ENCODE measurements around the gene KCTD2. TPM values are rescaled to one million over a fixed set of nuclear protein-coding genes. Genes with fewer than 3 reads are reported as not detected.

KCTD2 gene
- total RNA-seq, 1 experiment from 2014 or later, result 34.9 TPM

- peak overlapping the region; percentile 60 for H3K27ac ChIP-seq (ENCODE audit: low read length)
- ATAC-seq, result no peak
Measured at GRCh38 chr17:75114552-75115314, 67.7 kb downstream of the KCTD2 start.

More at GRCh38 chr17:75114552-75115314, 67.7 kb downstream of the KCTD2 start:
- no TSS peak for BruUV-seq (replicated peaks)
- H3K4me3 ChIP-seq (ENCODE audit: low read depth in 2 of 2, low read length in 2 of 2), result peak overlapping the region; percentile 7 to 31; a peak in 3 of 4 replicates
- H3K9me3 ChIP-seq (ENCODE audit: control insufficient read depth, insufficient read depth, low read depth, low read length), result no peaks in the 10 kb centered on the region
- DNase-seq (ENCODE audit: low read depth, low spot score), result no peak
- H3K27me3 ChIP-seq (ENCODE audit: control insufficient read depth, insufficient read depth, low read length), result no peaks in the 10 kb centered on the region
- ChIA-PET CTCF (interaction anchor here (0.7 to 2.2 kb wide), 25 partner anchors 8 to 526 kb away, joined by 3 to 21 read pairs (median 5); partner anchors contain the start of genes NT5C, NUP85 and SLC16A5), POLR2A (interaction anchor here (0.5 kb wide), 1 partner anchor 185 kb away, joined by 6 read pairs; no protein-coding TSS in a partner anchor)
- intact Hi-C loops (cut with micrococcal nuclease; ENCODE audit: unreplicated experiment), result no loop called here
- H3K36me3 ChIP-seq (ENCODE audit: control insufficient read depth, insufficient read depth, low read length), result peaks cover 6% of the 10 kb centered on the region; the same call in 1 of the 2 replicates
- H3K4me1 ChIP-seq (ENCODE audit: control insufficient read depth, insufficient read depth, low read length), result peaks cover 19% of the 10 kb centered on the region
- TF ChIP-seq SIN3A (IDR thresholded peaks at IDR 0.05; ENCODE audit: borderline replicate concordance, insufficient read depth, low read depth, low read length) (no peak), POLR2AphosphoS5 (IDR thresholded peaks at IDR 0.05; ENCODE audit: low read depth, low read length) (no peak), TCF7L2 (IDR thresholded peaks at IDR 0.05; ENCODE audit: low read depth, low read length) (no peak), REST (IDR thresholded peaks at IDR 0.05; ENCODE audit: insufficient read depth in 1 of 2, low read depth in 2 of 2, low read length in 1 of 2) (no peak), CTCF (IDR thresholded peaks at IDR 0.05) (no peak)
- in situ Hi-C loops (cut with HindIII; ENCODE audit: low pct_unique_long_range_greater_than_20kb, low sequenced_read_pairs), result no loop called here

Other genes with a start within 250 kb of the KCTD2 start
- 0.10 TPM for gene GRIN2C, start 187.3 kb upstream of the KCTD2 start, total RNA-seq (2021; ENCODE audit: unreplicated experiment)
- 21.8 TPM for gene FDXR, start 174.2 kb upstream of the KCTD2 start, total RNA-seq (2021; ENCODE audit: unreplicated experiment)
- not detected for gene FADS6, start 153.6 kb upstream of the KCTD2 start, total RNA-seq (2021; ENCODE audit: unreplicated experiment)
- not detected for gene USH1G, start 124.0 kb upstream of the KCTD2 start, total RNA-seq (2021; ENCODE audit: unreplicated experiment)
- not detected for gene OTOP2, start 123.0 kb upstream of the KCTD2 start, total RNA-seq (2021; ENCODE audit: unreplicated experiment)
- not detected for gene OTOP3, start 111.3 kb upstream of the KCTD2 start, total RNA-seq (2021; ENCODE audit: unreplicated experiment)
- 10.9 TPM for gene HID1, start 74.5 kb upstream of the KCTD2 start, total RNA-seq (2021; ENCODE audit: unreplicated experiment)
- gene CDR2L, start 59.6 kb upstream of the KCTD2 start, total RNA-seq (2021; ENCODE audit: unreplicated experiment), result 32.0 TPM
- gene MRPL58, start 34.6 kb upstream of the KCTD2 start, total RNA-seq (2021; ENCODE audit: unreplicated experiment), result 55.2 TPM
- 413 TPM for gene ATP5PD, start 256 bp upstream of the KCTD2 start, total RNA-seq (2021; ENCODE audit: unreplicated experiment)
- gene SLC16A5, start 40.7 kb downstream of the KCTD2 start, total RNA-seq (2021; ENCODE audit: unreplicated experiment), result 46.6 TPM
- gene ARMC7, start 62.7 kb downstream of the KCTD2 start, total RNA-seq (2021; ENCODE audit: unreplicated experiment), result 48.7 TPM
- gene NT5C, start 84.5 kb downstream of the KCTD2 start, total RNA-seq (2021; ENCODE audit: unreplicated experiment), result 63.4 TPM
- 448 TPM for gene JPT1, start 107.3 kb downstream of the KCTD2 start, total RNA-seq (2021; ENCODE audit: unreplicated experiment)
- 616 TPM for gene SUMO2, start 135.7 kb downstream of the KCTD2 start, total RNA-seq (2021; ENCODE audit: unreplicated experiment)
- gene NUP85, start 158.5 kb downstream of the KCTD2 start, total RNA-seq (2021; ENCODE audit: unreplicated experiment), result 141 TPM
- gene GGA3, start 214.4 kb downstream of the KCTD2 start, total RNA-seq (2021; ENCODE audit: unreplicated experiment), result 61.6 TPM
- 85.0 TPM for gene MRPS7, start 214.7 kb downstream of the KCTD2 start, total RNA-seq (2021; ENCODE audit: unreplicated experiment)
- gene MIF4GD, start 224.0 kb downstream of the KCTD2 start, total RNA-seq (2021; ENCODE audit: unreplicated experiment), result 34.4 TPM
- gene SLC25A19, start 242.2 kb downstream of the KCTD2 start, total RNA-seq (2021; ENCODE audit: unreplicated experiment), result 29.0 TPM

All from Panc1 (cell line).